Loucy (cell line): Measurements from ENCODE around the gene RBM20.

Experiments
- H2AFZ ChIP-seq: fragments of 200-600 bp; sonication (generic); 2 replicates; pipeline ENCODE4 v1.6.0; 2016; ENCODE audit warnings: antibody characterized with exemption, mild to moderate bottlenecking, low read length, moderate library complexity
- H3F3A ChIP-seq: fragments of 200-600 bp; 2 replicates; pipeline ENCODE4 v1.6.0; 2016; ENCODE audit warnings: antibody characterized with exemption, low read depth, mild to moderate bottlenecking
- H3K27me3 ChIP-seq: fragments of 200-600 bp; sonication (generic); 2 replicates; pipeline ENCODE4 v1.6.1; 2014; ENCODE audit warnings: low read length, mild to moderate bottlenecking; ENCODE audit not compliant: insufficient read depth, poor library complexity, severe bottlenecking
- H3K36me3 ChIP-seq: fragments of 200-600 bp; sonication (generic); 2 replicates; pipeline ENCODE4 v1.6.1; 2016; ENCODE audit warnings: low read length; ENCODE audit not compliant: insufficient read depth
- H3K4me1 ChIP-seq: fragments of 200-600 bp; sonication (generic); 2 replicates; pipeline ENCODE4 v1.5.1; 2014; ENCODE audit warnings: low read length, mild to moderate bottlenecking; ENCODE audit not compliant: insufficient read depth, poor library complexity, severe bottlenecking
- H3K4me2 ChIP-seq: fragments of 200-600 bp; sonication (generic); 2 replicates; pipeline ENCODE4 v1.6.0; 2014; ENCODE audit warnings: antibody characterized with exemption, low read length, low read depth, mild to moderate bottlenecking; ENCODE audit not compliant: poor library complexity, severe bottlenecking
- H3K4me3 ChIP-seq: fragments of 200-600 bp; sonication (generic); 2 replicates; pipeline ENCODE4 v1.5.1; 2014; ENCODE audit warnings: low read length, mild to moderate bottlenecking, mixed read lengths; ENCODE audit not compliant: poor library complexity, severe bottlenecking
- H3K79me2 ChIP-seq: fragments of 200-600 bp; sonication (generic); 2 replicates; pipeline ENCODE4 v1.6.1; 2014; ENCODE audit warnings: low read length; ENCODE audit not compliant: insufficient read depth
- H3K9ac ChIP-seq: fragments of 200-600 bp; sonication (generic); 2 replicates; pipeline ENCODE4 v1.6.0; 2014; ENCODE audit warnings: mild to moderate bottlenecking, low read depth, low read length, moderate library complexity; ENCODE audit not compliant: poor library complexity, severe bottlenecking
- H3K9me2 ChIP-seq: fragments of 200-600 bp; sonication (generic); replicated peaks from 2 replicates; pipeline ENCODE4 v1.6.1; 2016; ENCODE audit warnings: low read depth, low read length, mixed read lengths
- H3K9me3 ChIP-seq: fragments of 200-600 bp; sonication (generic); 2 replicates; pipeline ENCODE4 v1.6.1; 2014; ENCODE audit warnings: mild to moderate bottlenecking, antibody characterized with exemption, low read length, low read depth; ENCODE audit not compliant: insufficient read depth
- H4K20me1 ChIP-seq: fragments of 200-600 bp; sonication (generic); 2 replicates; pipeline ENCODE4 v1.6.0; 2014; ENCODE audit warnings: antibody characterized with exemption, low read length, mild to moderate bottlenecking; ENCODE audit not compliant: insufficient read depth, poor library complexity, severe bottlenecking
- CTCF ChIP-seq: fragments of 200-600 bp; sonication (generic); conservative IDR thresholded peaks from 2 replicates; pipeline ENCODE4 v1.5.1; 2014; ENCODE audit warnings: mild to moderate bottlenecking, antibody characterized with exemption, low read length
- EZH2phosphoT487 ChIP-seq: fragments of 200-600 bp; IDR thresholded peaks from 2 replicates; pipeline ENCODE4 v1.6.1; 2018; ENCODE audit warnings: antibody characterized with exemption, mild to moderate bottlenecking, moderate library complexity, borderline replicate concordance

Gene RBM20

GRCh38 chr10:110834629-110835301 lies 190.6 kb downstream of the RBM20 start:
- Histone ChIP-seq H2AFZ (peak overlapping the region; percentile 88), H3K9me2 (no peaks in the 10 kb centered on the region), H3K9me3 (no peaks in the 10 kb centered on the region), H3K79me2 (peaks cover 23% of the 10 kb centered on the region), H3F3A (0 out of 2 replicates have a peak, but pooled peaks cover 3% of the 10 kb centered on the region), H3K4me3 (peak overlapping the region; percentile 52), H3K4me2 (peak overlapping the region; percentile 70), H4K20me1 (no peaks in the 10 kb centered on the region), H3K9ac (peak overlapping the region; percentile 62), H3K36me3 (no peaks in the 10 kb centered on the region), H3K27me3 (no peaks in the 10 kb centered on the region), H3K4me1 (peaks cover 54% of the 10 kb centered on the region)
- TF ChIP-seq CTCF (no peak), EZH2phosphoT487 (no peak)

GRCh38 chr10:110835841-110836240 lies 191.7 kb downstream of the RBM20 start:
- Histone ChIP-seq H3F3A (0 out of 2 replicates have a peak, but pooled peaks cover 3% of the 10 kb centered on the region), H3K4me3 (peak overlapping the region; percentile 52), H3K9ac (peak overlapping the region; percentile 62), H4K20me1 (no peaks in the 10 kb centered on the region), H3K27me3 (no peaks in the 10 kb centered on the region), H3K36me3 (no peaks in the 10 kb centered on the region), H3K79me2 (peaks cover 23% of the 10 kb centered on the region), H3K9me3 (no peaks in the 10 kb centered on the region), H2AFZ (no peak overlapping the region), H3K9me2 (no peaks in the 10 kb centered on the region), H3K4me2 (peak overlapping the region; percentile 70), H3K4me1 (peaks cover 54% of the 10 kb centered on the region)
- TF ChIP-seq CTCF (no peak), EZH2phosphoT487 (no peak)

GRCh38 chr10:110836706-110837105 lies 192.6 kb downstream of the RBM20 start:
- H3K9me2 ChIP-seq = no peaks in the 10 kb centered on the region
- H3K27me3 ChIP-seq = no peaks in the 10 kb centered on the region
- peak overlapping the region; percentile 70 for H3K4me2 ChIP-seq
- no peaks in the 10 kb centered on the region for H3K9me3 ChIP-seq
- peak overlapping the region; percentile 52 for H3K4me3 ChIP-seq
- TF ChIP-seq CTCF (no peak), EZH2phosphoT487 (no peak)
- no peaks in the 10 kb centered on the region for H4K20me1 ChIP-seq
- peak overlapping the region; percentile 62 for H3K9ac ChIP-seq
- 0 out of 2 replicates have a peak, but pooled peaks cover 3% of the 10 kb centered on the region for H3F3A ChIP-seq
- H3K79me2 ChIP-seq = peaks cover 23% of the 10 kb centered on the region
- no peak overlapping the region for H2AFZ ChIP-seq
- peaks cover 56% of the 10 kb centered on the region for H3K4me1 ChIP-seq
- H3K36me3 ChIP-seq = no peaks in the 10 kb centered on the region
